HepG2 (cell line): ENCODE data around the gene DPY30. TPM values are rescaled to one million over a fixed set of nuclear protein-coding genes. Genes with fewer than 3 reads are reported as not detected.

Experiments used
- ATAC-seq: fragments of 200-7000 bp; cut with Tn5 transposase; 3 replicates; pipeline ENCODE4 v1.9.1; 2020; ENCODE audit warnings: mild to moderate bottlenecking, moderate library complexity
- BruUV-seq: library from RNA; stranded (reverse); fragments of 400-500 nt; replicated peaks from 2 replicates; lab custom pipeline; 2021; lab: Mats Ljungman, UMichigan
- CTCF ChIA-PET: fragments of 300-600 bp; formaldehyde crosslinking; extraction: SDS; loops from one replicate; lab custom pipeline; 2021; ENCODE audit warnings: low total read pairs, inconsistent platforms, low intra/inter-chr PET ratio; lab: Yijun Ruan, JAX
- POLR2A ChIA-PET: fragments of 350-600 bp; sonication (Branson Sonifier 250); formaldehyde crosslinking; loops from one replicate; lab custom pipeline; 2020; ENCODE audit warnings: antibody characterized with exemption, inconsistent platforms; lab: Yijun Ruan, JAX
- DNase-seq: peaks from one replicate; pipeline ENCODE4 v3.0.0-alpha.2; 2015; ENCODE audit warnings: low spot score
- FAIRE-seq: peaks from 3 replicates; lab custom pipeline; 2011; peaks lifted over from hg19 to GRCh38; lab: Jason Lieb, UNC
- H2AFZ ChIP-seq: one replicate; pipeline ENCODE4 v1.6.1; 2011; ENCODE audit warnings: low read length, inconsistent platforms
- H3K27ac ChIP-seq: fragments of 300-600 bp; 3 replicates; pipeline ENCODE4 v1.8.0; 2011; ENCODE audit warnings: mixed run types, mild to moderate bottlenecking, mixed read lengths, low read length, inconsistent platforms; ENCODE audit not compliant: insufficient read depth; ENCODE audit errors: extremely low read length
- H3K27me3 ChIP-seq, 2 experiments: fragments of 200-600 bp in 1 of 2; 2 replicates in 1 of 2; 3 replicates in 1 of 2; pipeline versions ENCODE4 v1.6.0 to v1.8.0; 2011; ENCODE audit warnings: low read length in 2 of 2, mild to moderate bottlenecking in 2 of 2, moderate library complexity in 2 of 2, inconsistent platforms in 1 of 2; ENCODE audit not compliant: insufficient read depth in 2 of 2, control insufficient read depth in 1 of 2
- H3K36me3 ChIP-seq, 2 experiments: fragments of 200-600 bp in 1 of 2; replicated peaks in 1 of 2; 2 replicates in 1 of 2; 3 replicates in 1 of 2; pipeline versions ENCODE4 v1.5.1 to v1.8.0; 2011; ENCODE audit warnings: low read length in 2 of 2, inconsistent platforms in 1 of 2; ENCODE audit not compliant: insufficient read depth in 2 of 2, control insufficient read depth in 1 of 2
- H3K4me1 ChIP-seq: 2 replicates; pipeline ENCODE4 v1.5.1; 2012; ENCODE audit warnings: low read length, inconsistent platforms; ENCODE audit not compliant: insufficient read depth
- H3K4me2 ChIP-seq: 2 replicates; pipeline ENCODE4 v1.6.0; 2011; ENCODE audit warnings: low read depth, low read length, inconsistent platforms
- H3K4me3 ChIP-seq, 3 experiments: fragments of 200-600 bp in 1 of 3; sonication (generic), shearing (Covaris generic) in 1 of 3; replicated peaks in 1 of 3; 2 replicates each; pipeline ENCODE4 v1.5.1; 2011 to 2016; ENCODE audit warnings: low read length in 3 of 3, inconsistent platforms in 2 of 3, low read depth in 2 of 3, mild to moderate bottlenecking in 2 of 3, control low read depth in 1 of 3, mixed read lengths in 1 of 3; ENCODE audit not compliant: insufficient read depth in 1 of 3
- H3K79me2 ChIP-seq: one replicate; pipeline ENCODE4 v1.6.1; 2011; ENCODE audit warnings: low read length, inconsistent platforms; ENCODE audit not compliant: insufficient read depth
- H3K9ac ChIP-seq: 2 replicates; pipeline ENCODE4 v1.6.0; 2011; ENCODE audit warnings: mild to moderate bottlenecking, low read depth, low read length, inconsistent platforms; ENCODE audit not compliant: insufficient read depth
- H3K9me3 ChIP-seq: 2 replicates; pipeline ENCODE4 v1.5.1; 2012; ENCODE audit warnings: mild to moderate bottlenecking, low read length
- H4K20me1 ChIP-seq: 2 replicates; pipeline ENCODE4 v1.6.0; 2011; ENCODE audit warnings: inconsistent platforms, mild to moderate bottlenecking, low read length, moderate library complexity; ENCODE audit not compliant: insufficient read depth
- AGO1 ChIP-seq: fragments of 200-400 bp; formaldehyde crosslinking; IDR thresholded peaks from 2 replicates; pipeline ENCODE4 v1.6.1; 2017; ENCODE audit warnings: mild to moderate bottlenecking, low read depth, low read length, moderate library complexity; ENCODE audit not compliant: poor library complexity, severe bottlenecking
- CEBPG ChIP-seq: IDR thresholded peaks from 2 replicates; pipeline ENCODE4 v1.6.1; 2016
- GTF3A ChIP-seq: sonication (generic); formaldehyde crosslinking; conservative IDR thresholded peaks from 2 replicates; pipeline ENCODE4 v1.4.0; 2020; ENCODE audit warnings: mild to moderate bottlenecking, missing genetic modification reagents
- MIXL1 ChIP-seq: IDR thresholded peaks from 2 replicates; pipeline ENCODE4 v1.6.1; 2016
- NFIB ChIP-seq: sonication (generic); formaldehyde crosslinking; IDR thresholded peaks from 2 replicates; pipeline ENCODE4 v1.9.0; 2021; ENCODE audit warnings: missing genetic modification reagents, mild to moderate bottlenecking, borderline replicate concordance
- SMAD1 ChIP-seq: sonication (generic); formaldehyde crosslinking; IDR thresholded peaks from 2 replicates; pipeline ENCODE4 v1.4.0; 2020; ENCODE audit warnings: missing genetic modification reagents, low read depth, mild to moderate bottlenecking, borderline replicate concordance
- TAF1 ChIP-seq: sonication (generic); formaldehyde crosslinking; IDR thresholded peaks from 2 replicates; pipeline ENCODE4 v1.4.0; 2020; ENCODE audit warnings: missing genetic modification reagents
- ZBTB38 ChIP-seq: sonication (generic); formaldehyde crosslinking; IDR thresholded peaks from 2 replicates; pipeline ENCODE4 v1.5.1; 2020; ENCODE audit warnings: mild to moderate bottlenecking, missing genetic modification reagents
- ZFY ChIP-seq: sonication (generic); formaldehyde crosslinking; IDR thresholded peaks from 2 replicates; pipeline ENCODE4 v1.4.0; 2020; ENCODE audit warnings: missing genetic modification reagents
- ZNF430 ChIP-seq: sonication (generic); formaldehyde crosslinking; IDR thresholded peaks from 2 replicates; pipeline ENCODE4 v1.9.0; 2021; ENCODE audit warnings: mild to moderate bottlenecking, missing genetic modification reagents
- ZNF451 ChIP-seq: sonication (generic); formaldehyde crosslinking; IDR thresholded peaks from 2 replicates; pipeline ENCODE4 v1.5.0; 2020; ENCODE audit warnings: mild to moderate bottlenecking, missing genetic modification reagents
- ZNF598 ChIP-seq: sonication (generic); formaldehyde crosslinking; IDR thresholded peaks from 2 replicates; pipeline ENCODE4 v1.5.1; 2020; ENCODE audit warnings: mild to moderate bottlenecking, missing genetic modification reagents, borderline replicate concordance
- ZNF644 ChIP-seq: IDR thresholded peaks from 2 replicates; pipeline ENCODE4 v1.6.1; 2016; ENCODE audit warnings: low read depth
- ZNF782 ChIP-seq: sonication (generic); formaldehyde crosslinking; IDR thresholded peaks from 2 replicates; pipeline ENCODE4 v1.4.0; 2020; ENCODE audit warnings: missing genetic modification reagents, mild to moderate bottlenecking, borderline replicate concordance
- WGBS: methylation state at CpG from one replicate; pipeline ENCODE4 v1.1.6; 2017; ENCODE audit warnings: low lambda C conversion rate; 5-methylcytosine and 5-hydroxymethylcytosine counted together
- in situ Hi-C: cut with HindIII; loops from 2 replicates; pipeline ENCODE4 v1.10.0; 2017; ENCODE audit warnings: low pct_unique_long_range_greater_than_20kb; ENCODE audit not compliant: extremely low pct_ligation_motif_present
- intact Hi-C: fragments of 100-400 bp; cut with micrococcal nuclease; formaldehyde crosslinking; loops from one replicate; pipeline ENCODE4 v1.10.0; 2022; ENCODE audit not compliant: unreplicated experiment
- polyA plus RNA-seq, 8 experiments: library from polyadenylated mRNA; depleted of rRNA in 3 of 8; stranded (reverse) in 7 of 8; unstranded in 1 of 8; fragments of >200 nt; fragmentation: Illumina TruSeq in 4 of 8; extraction: Trizol in 4 of 8; gene quantifications; 2 replicates each; pipeline versions ENCODE4 v1.2.1 to v1.2.3, GENCODE V29; 2011 to 2016; ENCODE audit warnings: low read depth in 4 of 8, missing spikeins in 1 of 8, mixed read lengths in 1 of 8; ENCODE audit not compliant: insufficient read depth in 1 of 8
- total RNA-seq, 5 experiments: library from RNA; depleted of rRNA; stranded (reverse); fragments of >200 nt; fragmentation: Illumina TruSeq; extraction: Trizol; gene quantifications; 2 replicates each; pipeline ENCODE4 v1.2.3, GENCODE V29; 2016; ENCODE audit warnings: low read depth in 1 of 5
- TF ChIP-seq, protein P1 (sequence below), 2 experiments: sonication (generic) in 1 of 2; formaldehyde crosslinking in 1 of 2; IDR thresholded peaks; 2 replicates each; pipeline versions ENCODE4 v1.4.0 to v1.6.1; 2018 to 2020; ENCODE audit warnings: missing genetic modification reagents in 2 of 2, borderline replicate concordance in 1 of 2, low read depth in 1 of 2, mild to moderate bottlenecking in 1 of 2, missing biosample characterization in 1 of 2
- TF ChIP-seq, protein P2 (sequence below): sonication (generic); formaldehyde crosslinking; IDR thresholded peaks from 2 replicates; pipeline ENCODE4 v1.4.0; 2020; ENCODE audit warnings: missing genetic modification reagents
- TF ChIP-seq, protein P3 (sequence below): sonication (generic); formaldehyde crosslinking; IDR thresholded peaks from 2 replicates; pipeline ENCODE4 v1.4.0; 2020; ENCODE audit warnings: mild to moderate bottlenecking, missing genetic modification reagents

DPY30 gene
- total and polyA plus RNA-seq, 2 of the 13 experiments (the other 11 are each of a cell fraction or from before 2014, with no cell fraction given): 98.1 to 118 TPM

DNA sequence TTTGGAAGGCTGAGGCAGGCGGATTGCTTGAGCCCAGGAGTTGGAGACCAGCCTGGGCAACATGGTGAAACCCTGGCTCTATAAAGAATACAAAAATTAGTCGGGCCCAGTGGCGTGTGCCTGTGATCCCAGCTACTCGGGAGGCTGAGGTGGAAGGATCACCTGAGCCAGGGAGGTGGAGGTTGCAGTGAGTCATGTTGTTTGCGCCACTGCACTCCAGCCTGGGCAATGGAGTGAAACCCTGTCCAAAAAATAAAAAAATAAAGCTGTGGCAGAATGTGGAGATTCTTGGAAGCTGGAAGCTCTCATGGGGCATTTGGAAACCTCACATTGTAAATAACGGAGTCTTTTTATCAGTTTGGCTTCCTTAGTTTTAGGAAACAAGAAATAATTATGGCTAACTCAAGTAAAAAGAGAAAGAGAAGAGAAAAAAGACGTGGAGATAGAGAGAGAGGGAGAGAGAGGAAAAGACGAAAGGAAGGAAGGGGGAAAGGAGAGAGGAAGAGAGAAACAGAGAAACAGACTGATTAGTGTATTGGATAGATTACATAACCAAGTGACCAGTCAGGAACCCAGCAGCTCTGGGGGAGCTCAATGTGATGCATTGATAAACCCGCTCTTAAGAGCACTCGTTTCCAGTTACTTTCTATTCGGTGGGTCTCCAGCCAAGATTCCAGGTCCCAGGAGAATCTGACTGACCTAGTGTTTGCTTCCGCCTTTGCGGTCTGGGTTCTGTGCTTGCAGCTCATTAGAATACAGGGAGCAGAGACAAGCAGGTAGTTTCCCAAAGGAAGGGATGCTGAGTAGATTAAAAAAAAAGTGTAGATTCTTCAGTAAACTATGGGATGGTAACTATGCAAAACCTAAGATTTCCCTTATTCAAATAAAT is 22.6 kb upstream of the DPY30 start:
- peak overlapping the region; percentile 75 to 95 (median 87) for H3K4me3 ChIP-seq
- in situ Hi-C loops (no loop called here), intact Hi-C loops (loop anchor here (2.0 to 10.0 kb wide), 3 partner anchors 51 to 265 kb away; partner anchors contain the start of gene MEMO1)
- no TSS peak for BruUV-seq
- DNase-seq (peak; percentile 78), FAIRE-seq (no peak), ATAC-seq (peak; percentile 32)
- H3K27me3 ChIP-seq: no peaks in the 10 kb centered on the region; a peak in 1 of 5 replicates
- H3K9me3 ChIP-seq: no peaks in the 10 kb centered on the region
- ChIA-PET CTCF (no interaction called here), POLR2A (interaction anchor here (0.8 to 3.9 kb wide), 17 partner anchors 7 to 285 kb away, joined by 3 to 146 read pairs (median 7); partner anchors contain the start of genes DPY30, MEMO1 and SLC30A6)
- H3K4me1 ChIP-seq: peaks cover 39% of the 10 kb centered on the region
- no peaks in the 10 kb centered on the region for H4K20me1 ChIP-seq
- peaks cover 13% of the 10 kb centered on the region for H3K79me2 ChIP-seq
- WGBS: 8% methylated on average over 13 of the region's 13 CpGs
- peak overlapping the region; percentile 99 for H2AFZ ChIP-seq
- peak overlapping the region; percentile 91 for H3K9ac ChIP-seq
- H3K27ac ChIP-seq: peak overlapping the region; percentile 95
- no peaks in the 10 kb centered on the region for H3K36me3 ChIP-seq
- H3K4me2 ChIP-seq: peak overlapping the region; percentile 95
- 0 out of 2 replicates have a peak, but pooled peaks have one; percentile 47 for TF ChIP-seq MIXL1 (CRISPR knock-in tag)
- TF ChIP-seq, protein P1, sequence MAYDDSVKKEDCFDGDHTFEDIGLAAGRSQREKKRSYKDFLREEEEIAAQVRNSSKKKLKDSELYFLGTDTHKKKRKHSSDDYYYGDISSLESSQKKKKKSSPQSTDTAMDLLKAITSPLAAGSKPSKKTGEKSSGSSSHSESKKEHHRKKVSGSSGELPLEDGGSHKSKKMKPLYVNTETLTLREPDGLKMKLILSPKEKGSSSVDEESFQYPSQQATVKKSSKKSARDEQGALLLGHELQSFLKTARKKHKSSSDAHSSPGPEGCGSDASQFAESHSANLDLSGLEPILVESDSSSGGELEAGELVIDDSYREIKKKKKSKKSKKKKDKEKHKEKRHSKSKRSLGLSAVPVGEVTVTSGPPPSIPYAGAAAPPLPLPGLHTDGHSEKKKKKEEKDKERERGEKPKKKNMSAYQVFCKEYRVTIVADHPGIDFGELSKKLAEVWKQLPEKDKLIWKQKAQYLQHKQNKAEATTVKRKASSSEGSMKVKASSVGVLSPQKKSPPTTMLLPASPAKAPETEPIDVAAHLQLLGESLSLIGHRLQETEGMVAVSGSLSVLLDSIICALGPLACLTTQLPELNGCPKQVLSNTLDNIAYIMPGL (CRISPR knock-in tag; IDR thresholded peaks at IDR 0.05; ENCODE audit: borderline replicate concordance in 1 of 2, low read depth in 1 of 2): no peak
- TF ChIP-seq ZBTB38 (CRISPR knock-in tag): no peak
- TF ChIP-seq ZNF451 (CRISPR knock-in tag): 0 out of 2 replicates have a peak, but pooled peaks have one; percentile 67
- no peak for TF ChIP-seq ZNF644 (CRISPR knock-in tag)
- TF ChIP-seq, protein P2, sequence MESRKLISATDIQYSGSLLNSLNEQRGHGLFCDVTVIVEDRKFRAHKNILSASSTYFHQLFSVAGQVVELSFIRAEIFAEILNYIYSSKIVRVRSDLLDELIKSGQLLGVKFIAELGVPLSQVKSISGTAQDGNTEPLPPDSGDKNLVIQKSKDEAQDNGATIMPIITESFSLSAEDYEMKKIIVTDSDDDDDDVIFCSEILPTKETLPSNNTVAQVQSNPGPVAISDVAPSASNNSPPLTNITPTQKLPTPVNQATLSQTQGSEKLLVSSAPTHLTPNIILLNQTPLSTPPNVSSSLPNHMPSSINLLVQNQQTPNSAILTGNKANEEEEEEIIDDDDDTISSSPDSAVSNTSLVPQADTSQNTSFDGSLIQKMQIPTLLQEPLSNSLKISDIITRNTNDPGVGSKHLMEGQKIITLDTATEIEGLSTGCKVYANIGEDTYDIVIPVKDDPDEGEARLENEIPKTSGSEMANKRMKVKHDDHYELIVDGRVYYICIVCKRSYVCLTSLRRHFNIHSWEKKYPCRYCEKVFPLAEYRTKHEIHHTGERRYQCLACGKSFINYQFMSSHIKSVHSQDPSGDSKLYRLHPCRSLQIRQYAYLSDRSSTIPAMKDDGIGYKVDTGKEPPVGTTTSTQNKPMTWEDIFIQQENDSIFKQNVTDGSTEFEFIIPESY (CRISPR knock-in tag): peak; percentile 42; the same call in 1 of the 2 replicates
- no peak for TF ChIP-seq SMAD1
- TF ChIP-seq, protein P3, sequence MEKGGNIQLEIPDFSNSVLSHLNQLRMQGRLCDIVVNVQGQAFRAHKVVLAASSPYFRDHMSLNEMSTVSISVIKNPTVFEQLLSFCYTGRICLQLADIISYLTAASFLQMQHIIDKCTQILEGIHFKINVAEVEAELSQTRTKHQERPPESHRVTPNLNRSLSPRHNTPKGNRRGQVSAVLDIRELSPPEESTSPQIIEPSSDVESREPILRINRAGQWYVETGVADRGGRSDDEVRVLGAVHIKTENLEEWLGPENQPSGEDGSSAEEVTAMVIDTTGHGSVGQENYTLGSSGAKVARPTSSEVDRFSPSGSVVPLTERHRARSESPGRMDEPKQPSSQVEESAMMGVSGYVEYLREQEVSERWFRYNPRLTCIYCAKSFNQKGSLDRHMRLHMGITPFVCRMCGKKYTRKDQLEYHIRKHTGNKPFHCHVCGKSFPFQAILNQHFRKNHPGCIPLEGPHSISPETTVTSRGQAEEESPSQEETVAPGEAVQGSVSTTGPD (CRISPR knock-in tag): 0 out of 2 replicates have a peak, but pooled peaks have one; percentile 19
- no peak for TF ChIP-seq ZNF430 (CRISPR knock-in tag)
- no peak for TF ChIP-seq NFIB (CRISPR knock-in tag)
- peak; percentile 15; the same call in 1 of the 2 replicates for TF ChIP-seq CEBPG
- no peak for TF ChIP-seq TAF1 (CRISPR knock-in tag)
- no peak for TF ChIP-seq ZNF598
- TF ChIP-seq ZNF782 (CRISPR knock-in tag): no peak
- TF ChIP-seq GTF3A (CRISPR knock-in tag): no peak
- TF ChIP-seq AGO1: no peak
- TF ChIP-seq ZFY (CRISPR knock-in tag): peak; percentile 44; the same call in 1 of the 2 replicates
